ENCODE data around the gene SMNDC1.

DNA sequence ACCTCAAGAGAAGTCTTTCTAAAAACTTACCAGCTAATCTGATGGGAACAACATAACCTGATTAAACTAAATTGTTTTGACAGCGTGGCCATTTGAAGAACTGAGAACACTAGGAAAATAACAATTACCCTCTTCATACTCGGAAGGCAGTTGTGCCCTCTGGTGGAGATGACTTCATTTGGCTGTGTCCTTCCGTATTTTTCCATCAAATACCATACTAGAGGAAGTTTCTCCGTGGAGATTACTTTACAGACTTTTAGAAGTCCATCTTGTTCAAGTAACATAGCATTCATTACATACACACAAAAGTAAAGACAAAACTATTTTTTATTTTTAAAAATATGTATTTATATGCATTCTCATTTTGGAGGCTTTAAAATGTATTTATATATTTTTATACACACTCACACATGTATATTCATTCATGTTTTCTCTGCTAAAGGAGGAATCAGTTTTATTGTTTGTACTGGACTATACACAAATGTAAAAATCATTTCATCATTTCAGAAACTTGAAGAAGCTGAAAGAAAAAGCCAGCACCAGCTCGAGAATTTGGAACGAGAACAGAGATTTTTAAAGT lies 25.2 kb downstream of the SMNDC1 start:
- TF ChIP-seq, protein P1, sequence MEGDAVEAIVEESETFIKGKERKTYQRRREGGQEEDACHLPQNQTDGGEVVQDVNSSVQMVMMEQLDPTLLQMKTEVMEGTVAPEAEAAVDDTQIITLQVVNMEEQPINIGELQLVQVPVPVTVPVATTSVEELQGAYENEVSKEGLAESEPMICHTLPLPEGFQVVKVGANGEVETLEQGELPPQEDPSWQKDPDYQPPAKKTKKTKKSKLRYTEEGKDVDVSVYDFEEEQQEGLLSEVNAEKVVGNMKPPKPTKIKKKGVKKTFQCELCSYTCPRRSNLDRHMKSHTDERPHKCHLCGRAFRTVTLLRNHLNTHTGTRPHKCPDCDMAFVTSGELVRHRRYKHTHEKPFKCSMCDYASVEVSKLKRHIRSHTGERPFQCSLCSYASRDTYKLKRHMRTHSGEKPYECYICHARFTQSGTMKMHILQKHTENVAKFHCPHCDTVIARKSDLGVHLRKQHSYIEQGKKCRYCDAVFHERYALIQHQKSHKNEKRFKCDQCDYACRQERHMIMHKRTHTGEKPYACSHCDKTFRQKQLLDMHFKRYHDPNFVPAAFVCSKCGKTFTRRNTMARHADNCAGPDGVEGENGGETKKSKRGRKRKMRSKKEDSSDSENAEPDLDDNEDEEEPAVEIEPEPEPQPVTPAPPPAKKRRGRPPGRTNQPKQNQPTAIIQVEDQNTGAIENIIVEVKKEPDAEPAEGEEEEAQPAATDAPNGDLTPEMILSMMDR (IDR thresholded peaks at IDR 0.05; ENCODE audit: insufficient read depth, low read depth, low read length): peak; percentile 82
- TF ChIP-seq EZH2 (IDR thresholded peaks at IDR 0.05; ENCODE audit: insufficient read depth, low read length): no peak
